ENCODE measurements around the gene GEMIN4. TPM values are rescaled to one million over a fixed set of nuclear protein-coding genes. Genes with fewer than 3 reads are reported as not detected.

GEMIN4 gene
- total and polyA plus RNA-seq, 10 of the 15 experiments (the other 5 are each of a cell fraction or from before 2014, with no cell fraction given): 2.4 to 55.6 (median 34.5) TPM

DNA sequence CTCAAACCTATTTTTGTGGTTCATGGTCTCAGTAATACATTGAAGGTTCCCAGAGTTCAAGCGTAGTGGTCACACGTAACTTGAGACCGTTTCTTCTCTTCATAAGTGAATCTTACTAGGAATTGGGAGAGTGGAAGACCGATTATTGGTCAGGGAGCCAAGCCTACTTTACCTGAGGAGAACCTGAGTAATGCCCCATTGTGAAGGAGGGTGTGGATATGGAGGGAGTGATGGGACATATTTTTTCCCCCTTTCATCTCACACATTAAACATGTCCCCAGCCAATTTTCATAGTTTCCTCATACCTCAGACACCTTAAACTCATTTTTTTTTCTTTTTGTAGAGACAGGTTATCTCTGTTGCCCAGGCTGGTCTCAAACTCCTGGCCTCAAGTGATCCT, 8.9 kb downstream of the GEMIN4 start:
- Histone ChIP-seq H3K4me3 (no peak overlapping the region), H2AFZ (ENCODE audit: control insufficient read depth, low read depth, low read length) (no peak overlapping the region), H3K27me3 (replicated peaks in 1 of 2; ENCODE audit: control insufficient read depth in 2 of 2, insufficient read depth in 2 of 2, low read length in 1 of 2) (no peaks in the 10 kb centered on the region), H3K79me2 (ENCODE audit: control insufficient read depth, insufficient read depth, low read length) (peaks cover 13% of the 10 kb centered on the region), H3K9me3 (replicated peaks; ENCODE audit: control insufficient read depth, insufficient read depth, low read length) (no peaks in the 10 kb centered on the region; the same call in 2 of the 3 replicates), H3K4me1 (ENCODE audit: control insufficient read depth, insufficient read depth, low read length) (peaks cover 13% of the 10 kb centered on the region), H3K4me2 (ENCODE audit: control insufficient read depth, insufficient read depth) (no peak overlapping the region), H3K9ac (ENCODE audit: control insufficient read depth, insufficient read depth, low read length) (no peak overlapping the region), H3K36me3 (ENCODE audit: control insufficient read depth in 2 of 2, insufficient read depth in 2 of 2, low read length in 1 of 2) (peaks cover 32 to 44% of the 10 kb centered on the region in 2 experiments), H4K20me1 (ENCODE audit: control insufficient read depth, insufficient read depth) (no peaks in the 10 kb centered on the region), H3K27ac (ENCODE audit: control insufficient read depth, insufficient read depth) (no peak overlapping the region)
- no peak for FAIRE-seq
- intact Hi-C loops (cut with micrococcal nuclease; ENCODE audit: unreplicated experiment) (no loop called here), in situ Hi-C loops (cut with MboI) (no loop called here)
- no peak for ATAC-seq
- no peak for DNase-seq (ENCODE audit: low read depth, low spot score)
- ChIA-PET CTCF (no interaction called here), SMC1A (ENCODE audit: uncharacterized antibody, unreplicated experiment) (interaction anchor here (0.6 to 0.7 kb wide), 2 partner anchors 21 to 306 kb away, joined by 3 read pairs; no protein-coding TSS in a partner anchor), POLR2A (interaction anchor here (0.6 kb wide), 1 partner anchor 147 kb away, joined by 3 read pairs; no protein-coding TSS in a partner anchor), RAD21 (ENCODE audit: unreplicated experiment) (no interaction called here)
- WGBS (ENCODE audit: insufficient coverage, insufficient replicate concordance, low lambda C conversion rate, missing lambda C conversion rate): 87% methylated on average over 4 of the region's 4 CpGs
- no peak for TF ChIP-seq NRF1 (conservative IDR thresholded peaks at IDR 0.05; ENCODE audit: low read depth, low read length)
- TF ChIP-seq MLLT1 (IDR thresholded peaks at IDR 0.05): no peak
- no peak for TF ChIP-seq SMC3 (IDR thresholded peaks at IDR 0.05; ENCODE audit: borderline replicate concordance, low read length)
- TF ChIP-seq CUX1 (IDR thresholded peaks at IDR 0.05; ENCODE audit: insufficient replicate concordance, low read depth, low read length): no peak
- BruUV-seq (replicated peaks): no TSS peak
